Neural crest cell (in vitro differentiated cells): ENCODE measurements around the gene ROBO1. TPM values are rescaled to one million over a fixed set of nuclear protein-coding genes. Genes with fewer than 3 reads are reported as not detected.

Experiments
- DNase-seq: peaks from one replicate; pipeline ENCODE4 v3.0.0; 2021; ENCODE audit warnings: low read depth, mixed read lengths, low spot score
- H3K27ac Mint-ChIP-seq: one replicate; pipeline ENCODE4 v1.8.0; 2021; ENCODE audit warnings: mild to moderate bottlenecking, mixed read lengths; ENCODE audit not compliant: unreplicated experiment
- H3K27me3 Mint-ChIP-seq: 2 replicates; pipeline ENCODE4 v1.8.0; 2021; ENCODE audit warnings: low read depth, mild to moderate bottlenecking, mixed read lengths
- H3K36me3 Mint-ChIP-seq: 2 replicates; pipeline ENCODE4 v1.8.0; 2021; ENCODE audit warnings: low read depth, mild to moderate bottlenecking, mixed read lengths
- H3K4me1 Mint-ChIP-seq: 2 replicates; pipeline ENCODE4 v1.8.0; 2021; ENCODE audit warnings: mixed read lengths
- H3K4me3 Mint-ChIP-seq: one replicate; pipeline ENCODE4 v1.8.0; 2021; ENCODE audit warnings: mild to moderate bottlenecking, mixed read lengths
- H3K9me3 Mint-ChIP-seq: 2 replicates; pipeline ENCODE4 v1.8.0; 2021; ENCODE audit warnings: mixed read lengths
- CTCF ChIP-seq: fragments of 200-600 bp; sonication (generic); conservative IDR thresholded peaks from 2 replicates; pipeline ENCODE4 v1.5.0; 2021; ENCODE audit warnings: antibody characterized with exemption, mild to moderate bottlenecking
- total RNA-seq: library from RNA; stranded (reverse); gene quantifications from 2 replicates; pipeline ENCODE4 v1.2.1, GENCODE V29; 2021

ROBO1 gene
- total RNA-seq, 1 donor from 2014 or later, result 88.7 TPM

- DNase-seq, result no peak
- no peak overlapping the region for H3K4me3 Mint-ChIP-seq
- peaks cover 34% of the 10 kb centered on the region for H3K4me1 Mint-ChIP-seq
- H3K9me3 Mint-ChIP-seq, result peaks cover 3% of the 10 kb centered on the region
- TF ChIP-seq CTCF, result no peak
- H3K27me3 Mint-ChIP-seq, result no peaks in the 10 kb centered on the region
- peak overlapping the region; percentile 40 for H3K27ac Mint-ChIP-seq
- no peaks in the 10 kb centered on the region for H3K36me3 Mint-ChIP-seq
Measured at GRCh38 chr3:79383402-79384012, 384.3 kb downstream of the ROBO1 start.

GRCh38 chr3:79380581-79380980, 387.2 kb downstream of the ROBO1 start:
- Mint-ChIP-seq H3K4me1 (peaks cover 24% of the 10 kb centered on the region), H3K4me3 (no peak overlapping the region), H3K36me3 (no peaks in the 10 kb centered on the region), H3K9me3 (peaks cover 3% of the 10 kb centered on the region), H3K27ac (no peak overlapping the region), H3K27me3 (no peaks in the 10 kb centered on the region)
- no peak for TF ChIP-seq CTCF
- DNase-seq, result no peak

GRCh38 chr3:79378064-79378463, 389.7 kb downstream of the ROBO1 start:
- no peak for DNase-seq
- H3K9me3 Mint-ChIP-seq, result peaks cover 3% of the 10 kb centered on the region
- no peak overlapping the region for H3K27ac Mint-ChIP-seq
- no peak overlapping the region for H3K4me3 Mint-ChIP-seq
- no peaks in the 10 kb centered on the region for H3K27me3 Mint-ChIP-seq
- H3K4me1 Mint-ChIP-seq, result peaks cover 9% of the 10 kb centered on the region
- no peak for TF ChIP-seq CTCF
- H3K36me3 Mint-ChIP-seq, result no peaks in the 10 kb centered on the region

GRCh38 chr3:79369306-79369705, 398.5 kb downstream of the ROBO1 start:
- peaks cover 9% of the 10 kb centered on the region for H3K9me3 Mint-ChIP-seq
- no peaks in the 10 kb centered on the region for H3K36me3 Mint-ChIP-seq
- H3K27ac Mint-ChIP-seq, result no peak overlapping the region
- TF ChIP-seq CTCF, result peak; percentile 48
- no peak overlapping the region for H3K4me3 Mint-ChIP-seq
- DNase-seq, result no peak
- no peaks in the 10 kb centered on the region for H3K4me1 Mint-ChIP-seq
- no peaks in the 10 kb centered on the region for H3K27me3 Mint-ChIP-seq

- Mint-ChIP-seq H3K36me3 (no peaks in the 10 kb centered on the region), H3K4me1 (no peaks in the 10 kb centered on the region), H3K9me3 (peaks cover 9% of the 10 kb centered on the region), H3K4me3 (no peak overlapping the region), H3K27ac (no peak overlapping the region), H3K27me3 (no peaks in the 10 kb centered on the region)
- no peak for TF ChIP-seq CTCF
- DNase-seq, result no peak
Measured at GRCh38 chr3:79368403-79368802, 399.4 kb downstream of the ROBO1 start.
